Loucy (cell line): ENCODE results near the gene IGF2BP2.
A peak's percentile ranks its signal among the peaks of the same experiment; 100 is the strongest.

Experiments used
- H2AFZ ChIP-seq: fragments of 200-600 bp; sonication (generic); 2 replicates; pipeline ENCODE4 v1.6.0; 2016; ENCODE audit warnings: antibody characterized with exemption, mild to moderate bottlenecking, low read length, moderate library complexity
- H3F3A ChIP-seq: fragments of 200-600 bp; 2 replicates; pipeline ENCODE4 v1.6.0; 2016; ENCODE audit warnings: antibody characterized with exemption, low read depth, mild to moderate bottlenecking
- H3K27me3 ChIP-seq: fragments of 200-600 bp; sonication (generic); 2 replicates; pipeline ENCODE4 v1.6.1; 2014; ENCODE audit warnings: low read length, mild to moderate bottlenecking; ENCODE audit not compliant: insufficient read depth, poor library complexity, severe bottlenecking
- H3K36me3 ChIP-seq: fragments of 200-600 bp; sonication (generic); 2 replicates; pipeline ENCODE4 v1.6.1; 2016; ENCODE audit warnings: low read length; ENCODE audit not compliant: insufficient read depth
- H3K4me1 ChIP-seq: fragments of 200-600 bp; sonication (generic); 2 replicates; pipeline ENCODE4 v1.5.1; 2014; ENCODE audit warnings: low read length, mild to moderate bottlenecking; ENCODE audit not compliant: insufficient read depth, poor library complexity, severe bottlenecking
- H3K4me2 ChIP-seq: fragments of 200-600 bp; sonication (generic); 2 replicates; pipeline ENCODE4 v1.6.0; 2014; ENCODE audit warnings: antibody characterized with exemption, low read length, low read depth, mild to moderate bottlenecking; ENCODE audit not compliant: poor library complexity, severe bottlenecking
- H3K4me3 ChIP-seq: fragments of 200-600 bp; sonication (generic); 2 replicates; pipeline ENCODE4 v1.5.1; 2014; ENCODE audit warnings: low read length, mild to moderate bottlenecking, mixed read lengths; ENCODE audit not compliant: poor library complexity, severe bottlenecking
- H3K79me2 ChIP-seq: fragments of 200-600 bp; sonication (generic); 2 replicates; pipeline ENCODE4 v1.6.1; 2014; ENCODE audit warnings: low read length; ENCODE audit not compliant: insufficient read depth
- H3K9ac ChIP-seq: fragments of 200-600 bp; sonication (generic); 2 replicates; pipeline ENCODE4 v1.6.0; 2014; ENCODE audit warnings: mild to moderate bottlenecking, low read depth, low read length, moderate library complexity; ENCODE audit not compliant: poor library complexity, severe bottlenecking
- H3K9me2 ChIP-seq: fragments of 200-600 bp; sonication (generic); replicated peaks from 2 replicates; pipeline ENCODE4 v1.6.1; 2016; ENCODE audit warnings: low read depth, low read length, mixed read lengths
- H3K9me3 ChIP-seq: fragments of 200-600 bp; sonication (generic); 2 replicates; pipeline ENCODE4 v1.6.1; 2014; ENCODE audit warnings: mild to moderate bottlenecking, antibody characterized with exemption, low read length, low read depth; ENCODE audit not compliant: insufficient read depth
- H4K20me1 ChIP-seq: fragments of 200-600 bp; sonication (generic); 2 replicates; pipeline ENCODE4 v1.6.0; 2014; ENCODE audit warnings: antibody characterized with exemption, low read length, mild to moderate bottlenecking; ENCODE audit not compliant: insufficient read depth, poor library complexity, severe bottlenecking
- CTCF ChIP-seq: fragments of 200-600 bp; sonication (generic); conservative IDR thresholded peaks from 2 replicates; pipeline ENCODE4 v1.5.1; 2014; ENCODE audit warnings: mild to moderate bottlenecking, antibody characterized with exemption, low read length
- EZH2phosphoT487 ChIP-seq: fragments of 200-600 bp; IDR thresholded peaks from 2 replicates; pipeline ENCODE4 v1.6.1; 2018; ENCODE audit warnings: antibody characterized with exemption, mild to moderate bottlenecking, moderate library complexity, borderline replicate concordance

Gene IGF2BP2

DNA sequence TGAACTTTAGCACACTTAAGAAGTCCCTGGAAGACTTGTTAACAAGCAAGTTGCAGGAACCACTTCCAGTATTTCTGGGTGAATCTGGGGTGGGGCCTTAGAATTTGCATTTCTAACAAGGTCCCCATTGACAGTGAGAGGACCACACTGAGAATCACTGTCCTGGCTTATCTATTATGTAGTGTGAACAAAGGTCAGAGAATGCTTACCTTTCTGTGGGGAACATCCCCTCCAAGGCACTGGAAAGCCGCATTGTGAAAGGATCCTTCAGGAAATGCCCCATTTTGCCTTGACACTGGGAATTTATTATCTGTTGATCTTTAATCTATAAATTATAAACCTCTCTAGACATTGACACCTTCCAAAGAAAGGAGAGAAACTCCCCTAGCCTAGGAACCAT, 74.8 kb downstream of the IGF2BP2 start:
- H3K9me2 ChIP-seq = no peaks in the 10 kb centered on the region
- no peaks in the 10 kb centered on the region for H3K9me3 ChIP-seq
- no peaks in the 10 kb centered on the region for H3K27me3 ChIP-seq
- no peak overlapping the region for H3K4me3 ChIP-seq
- H3K9ac ChIP-seq = no peak overlapping the region
- TF ChIP-seq CTCF = no peak
- no peak for TF ChIP-seq EZH2phosphoT487
- no peaks in the 10 kb centered on the region for H3K79me2 ChIP-seq
- H3K4me1 ChIP-seq = peaks cover 21% of the 10 kb centered on the region
- no peaks in the 10 kb centered on the region for H3F3A ChIP-seq
- H4K20me1 ChIP-seq = no peaks in the 10 kb centered on the region
- H3K36me3 ChIP-seq = no peaks in the 10 kb centered on the region
- no peak overlapping the region for H3K4me2 ChIP-seq
- H2AFZ ChIP-seq = no peak overlapping the region

DNA sequence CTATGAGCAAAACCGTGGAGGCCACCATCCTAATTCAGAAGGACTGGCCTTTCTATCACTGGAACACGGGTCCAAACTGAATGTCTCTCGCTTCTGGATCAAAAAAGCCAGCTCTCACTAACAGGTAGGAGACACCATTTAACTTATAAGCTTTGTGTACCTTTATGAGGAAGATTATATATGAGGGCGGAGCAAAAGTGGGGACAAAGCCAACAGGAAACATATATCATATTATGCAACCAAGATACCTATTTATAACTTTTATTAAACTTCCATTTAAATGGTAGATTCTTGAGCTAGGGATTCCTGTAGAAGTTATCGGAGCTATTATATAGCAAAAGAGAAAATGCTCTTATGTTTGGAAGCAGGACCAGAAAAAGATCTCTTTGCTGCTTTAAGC, 78.4 kb downstream of the IGF2BP2 start:
- H3F3A ChIP-seq = no peaks in the 10 kb centered on the region
- no peak overlapping the region for H3K4me3 ChIP-seq
- no peak for TF ChIP-seq CTCF
- TF ChIP-seq EZH2phosphoT487 = no peak
- H3K9me3 ChIP-seq = no peaks in the 10 kb centered on the region
- H3K36me3 ChIP-seq = no peaks in the 10 kb centered on the region
- no peaks in the 10 kb centered on the region for H3K79me2 ChIP-seq
- peak overlapping the region; percentile 52 for H3K4me2 ChIP-seq
- H4K20me1 ChIP-seq = no peaks in the 10 kb centered on the region
- H2AFZ ChIP-seq = peak overlapping the region; percentile 71; the same call in 1 of the 2 replicates
- H3K9ac ChIP-seq = no peak overlapping the region
- no peaks in the 10 kb centered on the region for H3K27me3 ChIP-seq
- no peaks in the 10 kb centered on the region for H3K9me2 ChIP-seq
- H3K4me1 ChIP-seq = peaks cover 26% of the 10 kb centered on the region

- Histone ChIP-seq H3K9ac (peak overlapping the region; percentile 42), H3K4me1 (peaks cover 26% of the 10 kb centered on the region), H3F3A (no peaks in the 10 kb centered on the region), H3K9me3 (no peaks in the 10 kb centered on the region), H3K79me2 (no peaks in the 10 kb centered on the region), H3K27me3 (no peaks in the 10 kb centered on the region), H3K4me2 (peak overlapping the region; percentile 52), H2AFZ (peak overlapping the region; percentile 71), H3K4me3 (peak overlapping the region; percentile 1), H4K20me1 (no peaks in the 10 kb centered on the region), H3K36me3 (no peaks in the 10 kb centered on the region), H3K9me2 (no peaks in the 10 kb centered on the region)
- no peak for TF ChIP-seq EZH2phosphoT487
- no peak for TF ChIP-seq CTCF
These were observed 79.6 kb downstream of the IGF2BP2 start for GRCh38 chr3:185744997-185745843.
